NCI-H1092 (cell line): Measurements from ENCODE around the gene FATE1.

Source experiments
- DNase-seq: peaks from one replicate; lab custom pipeline; 2025; lab: John Stamatoyannopoulos, UW

The FATE1 gene

DNA sequence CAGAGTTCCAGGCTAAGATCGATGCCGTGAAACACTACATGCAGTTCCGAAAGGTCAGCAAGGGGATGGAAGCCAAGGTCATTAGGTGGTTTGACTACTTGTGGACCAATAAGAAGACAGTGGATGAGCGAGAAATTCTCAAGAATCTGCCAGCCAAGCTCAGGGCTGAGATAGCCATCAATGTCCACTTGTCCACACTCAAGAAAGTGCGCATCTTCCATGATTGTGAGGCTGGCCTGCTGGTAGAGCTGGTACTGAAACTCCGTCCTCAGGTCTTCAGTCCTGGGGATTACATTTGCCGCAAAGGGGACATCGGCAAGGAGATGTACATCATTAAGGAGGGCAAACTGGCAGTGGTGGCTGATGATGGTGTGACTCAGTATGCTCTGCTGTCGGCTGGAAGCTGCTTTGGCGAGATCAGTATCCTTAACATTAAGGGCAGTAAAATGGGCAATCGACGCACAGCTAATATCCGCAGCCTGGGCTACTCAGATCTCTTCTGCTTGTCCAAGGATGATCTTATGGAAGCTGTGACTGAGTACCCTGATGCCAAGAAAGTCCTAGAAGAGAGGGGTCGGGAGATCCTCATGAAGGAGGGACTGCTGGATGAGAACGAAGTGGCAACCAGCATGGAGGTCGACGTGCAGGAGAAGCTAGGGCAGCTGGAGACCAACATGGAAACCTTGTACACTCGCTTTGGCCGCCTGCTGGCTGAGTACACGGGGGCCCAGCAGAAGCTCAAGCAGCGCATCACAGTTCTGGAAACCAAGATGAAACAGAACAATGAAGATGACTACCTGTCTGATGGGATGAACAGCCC lies 28.0 kb downstream of the FATE1 start:
- DNase-seq, result no peak

DNA sequence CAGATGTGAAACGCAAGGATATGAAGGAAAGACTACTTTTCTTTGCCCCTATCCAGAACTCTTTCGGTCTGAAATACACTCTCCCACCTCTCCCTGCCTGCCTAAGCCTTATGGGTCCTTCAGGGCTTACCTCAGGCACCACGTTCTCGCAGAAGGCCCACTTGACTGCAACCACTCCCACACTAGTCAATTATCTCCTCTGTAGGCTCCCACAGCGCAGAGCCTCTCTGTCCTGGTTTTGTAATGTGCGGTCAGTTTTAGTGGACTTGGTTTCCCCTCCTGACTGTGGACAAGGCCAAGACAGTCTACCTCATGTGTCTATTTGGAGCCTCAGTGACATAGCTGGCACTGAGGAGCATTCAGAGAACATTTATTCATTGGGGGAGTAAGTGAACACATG lies 29.8 kb downstream of the FATE1 start:
- DNase-seq, result no peak

GRCh38 chrX:151746502-151746901 lies 30.7 kb downstream of the FATE1 start:
- DNase-seq, result no peak

- DNase-seq, result no peak
These were observed 34.7 kb downstream of the FATE1 start for GRCh38 chrX:151750511-151750910.

DNA sequence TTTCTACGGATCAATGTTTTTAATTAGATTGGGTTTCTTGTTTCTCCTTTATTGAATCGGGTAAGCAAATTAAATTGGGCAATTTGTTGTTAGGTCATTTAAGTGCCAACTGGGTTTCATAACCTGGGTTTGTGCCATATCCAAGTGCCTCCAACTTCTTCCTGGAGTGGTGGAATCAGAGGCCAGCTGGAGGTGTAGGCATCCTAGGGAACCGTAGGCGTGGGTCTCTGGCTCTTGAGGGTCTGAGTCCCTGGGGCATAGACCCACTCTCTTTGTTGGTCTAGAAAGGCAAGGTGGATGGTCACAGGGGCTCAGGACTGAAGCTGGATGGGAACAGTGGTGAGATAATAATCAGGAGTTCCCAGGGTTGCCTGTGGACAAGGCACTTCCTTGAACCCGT lies 37.0 kb downstream of the FATE1 start:
- DNase-seq, result no peak

GRCh38 chrX:151753313-151754046 lies 37.6 kb downstream of the FATE1 start:
- peak; percentile 11 for DNase-seq

DNA sequence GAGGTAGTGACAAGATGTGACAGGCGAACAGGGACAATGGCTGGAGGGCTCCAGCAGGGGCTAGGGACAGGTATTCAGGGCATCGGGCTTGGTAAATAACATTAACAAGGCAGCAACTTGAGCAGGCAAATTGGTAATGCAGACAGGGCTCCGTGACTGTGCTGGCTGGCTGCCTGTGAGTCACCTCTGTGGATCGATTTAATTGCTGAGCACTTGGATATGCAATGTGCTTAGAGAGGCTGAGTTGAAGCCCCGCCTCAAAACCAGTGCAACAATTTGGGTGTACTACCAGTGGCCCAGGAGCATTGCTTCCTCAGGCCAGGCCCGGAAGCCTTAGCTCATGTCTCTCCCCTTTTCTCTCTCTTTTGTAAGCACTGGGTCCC lies 38.2 kb downstream of the FATE1 start:
- peak; percentile 46 for DNase-seq

DNA sequence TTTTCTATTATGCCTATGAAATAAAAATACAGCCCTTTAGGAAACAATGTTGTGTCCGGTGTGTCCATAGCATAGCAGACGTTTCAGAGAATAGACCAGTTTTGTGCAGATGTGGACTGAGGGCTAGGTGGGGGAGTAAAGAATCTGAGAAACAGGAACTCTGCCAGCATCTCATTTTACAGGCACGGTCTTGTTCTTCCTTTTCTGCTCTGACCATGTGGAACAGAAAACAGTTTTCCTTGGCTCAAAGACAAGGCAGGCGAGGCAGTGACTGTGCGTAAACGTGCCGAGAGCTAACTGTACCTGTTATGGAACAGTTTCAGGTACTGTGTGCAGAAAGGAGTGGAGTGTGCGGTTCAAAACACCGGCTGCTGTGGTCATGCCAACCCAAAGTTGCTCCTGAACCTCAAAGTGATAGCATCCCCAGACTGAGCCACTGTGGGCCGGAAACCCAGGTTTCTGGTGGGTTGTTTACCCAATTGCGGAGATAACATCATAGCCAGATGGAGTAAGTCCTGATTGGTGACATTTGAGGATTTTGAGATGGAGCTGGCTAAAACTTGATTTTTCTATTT lies 38.9 kb downstream of the FATE1 start:
- peak; percentile 4 for DNase-seq

- no peak for DNase-seq
These were observed 43.3 kb downstream of the FATE1 start for GRCh38 chrX:151759041-151759708.

DNA sequence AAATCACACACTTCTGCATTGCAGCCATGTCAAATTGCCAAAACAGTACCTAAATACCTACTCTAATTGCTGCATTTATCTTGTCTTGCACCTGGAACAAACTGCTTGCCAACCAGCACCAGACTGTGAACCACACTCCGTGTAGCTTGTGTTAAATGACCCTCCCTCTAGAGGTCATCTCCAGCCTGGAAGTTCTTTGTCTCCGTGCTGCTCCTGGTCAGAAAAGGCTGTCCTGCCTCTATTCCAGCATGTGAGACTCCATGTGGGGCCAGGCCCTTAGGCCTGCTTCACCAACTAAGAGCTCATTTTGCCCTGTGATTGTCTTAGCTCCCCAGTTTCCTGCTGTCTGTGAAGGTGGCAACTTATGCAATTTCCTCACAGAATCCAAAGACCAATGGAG lies 47.0 kb downstream of the FATE1 start:
- DNase-seq, result no peak

DNA sequence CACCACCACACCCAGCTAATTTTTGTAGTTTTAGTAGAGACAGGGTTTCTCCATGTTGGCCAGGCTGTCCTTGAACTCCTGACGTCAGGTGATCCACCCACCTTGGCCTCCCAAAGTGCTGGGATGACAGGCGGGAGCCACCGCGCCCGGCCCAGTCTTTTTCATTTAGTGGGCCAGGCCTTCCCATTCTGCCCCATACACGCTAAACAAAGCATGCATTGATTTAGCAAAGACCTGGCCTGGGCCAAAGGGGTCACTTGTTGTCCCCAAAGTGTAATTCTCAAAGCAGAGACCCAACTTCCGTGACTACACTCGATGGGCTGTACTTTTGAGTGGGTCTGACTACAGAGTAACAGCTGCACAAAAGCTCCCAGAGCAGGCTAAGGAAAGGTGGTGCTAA lies 47.9 kb downstream of the FATE1 start:
- no peak for DNase-seq

DNA sequence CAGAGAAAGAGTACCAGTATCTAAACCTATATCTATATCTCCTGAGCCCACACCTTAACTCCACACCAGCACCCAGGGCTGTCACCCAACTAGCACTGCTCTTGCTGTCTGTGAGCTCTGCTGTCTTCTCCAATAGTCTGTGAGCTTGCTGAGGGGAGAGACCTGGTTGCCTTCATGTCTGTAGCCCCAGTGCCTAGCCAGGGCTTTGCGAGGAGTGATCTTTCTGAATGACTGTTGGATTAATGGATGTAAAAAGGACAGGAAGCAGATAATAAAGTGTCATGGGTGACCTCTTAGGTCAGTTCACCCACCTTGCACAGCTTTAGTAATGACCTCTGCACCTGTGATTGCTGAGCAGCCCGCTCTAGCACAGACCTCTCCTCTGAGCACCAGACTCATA lies 49.2 kb downstream of the FATE1 start:
- DNase-seq, result no peak

DNA sequence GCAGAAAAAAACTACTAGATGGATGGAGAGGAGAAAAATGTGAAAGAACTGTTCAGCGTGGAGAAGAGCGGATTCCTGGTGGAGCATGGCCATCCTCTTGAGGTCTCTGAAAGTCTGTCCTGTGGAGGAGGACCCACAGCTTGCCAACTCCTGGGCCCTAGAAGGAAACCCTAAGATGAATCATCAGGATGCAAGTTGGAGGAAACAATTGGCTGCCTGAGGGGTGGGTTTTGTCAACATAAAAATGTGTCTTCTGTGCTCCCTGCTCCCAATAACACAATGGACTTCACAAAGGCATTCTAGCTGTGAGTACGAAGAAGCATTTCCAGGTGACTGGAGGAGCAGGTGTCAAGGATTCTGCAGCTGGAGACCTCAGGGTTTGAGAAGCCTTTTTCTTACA lies 55.9 kb downstream of the FATE1 start:
- no peak for DNase-seq
